Left ventricle myocardium inferior (tissue), 1 donor: Measurements from ENCODE around the gene EFEMP2. TPM values are rescaled to one million over a fixed set of nuclear protein-coding genes. Genes with fewer than 3 reads are reported as not detected.
A peak's percentile ranks its signal among the peaks of the same experiment; 100 is the strongest.

Experiments
- DNase-seq: peaks from one replicate; pipeline ENCODE4 v3.0.0-alpha.2; 2020
- H3K27ac ChIP-seq: fragments of 200-600 bp; replicated peaks from 2 replicates; pipeline ENCODE4 v1.8.0; 2021
- H3K27me3 ChIP-seq: fragments of 200-600 bp; 2 replicates; pipeline ENCODE4 v1.8.0; 2021; ENCODE audit warnings: low read depth
- H3K36me3 ChIP-seq: fragments of 200-600 bp; 2 replicates; pipeline ENCODE4 v1.8.0; 2021
- H3K4me1 ChIP-seq: fragments of 200-600 bp; 2 replicates; pipeline ENCODE4 v1.8.0; 2021
- H3K4me3 ChIP-seq: fragments of 200-600 bp; 2 replicates; pipeline ENCODE4 v1.8.0; 2021; ENCODE audit warnings: mild to moderate bottlenecking, moderate library complexity
- H3K9me3 ChIP-seq: fragments of 200-600 bp; replicated peaks from 2 replicates; pipeline ENCODE4 v1.8.0; 2021
- CTCF ChIP-seq: fragments of 200-600 bp; IDR thresholded peaks from 2 replicates; pipeline ENCODE4 v1.8.0; 2021; ENCODE audit warnings: antibody characterized with exemption, mild to moderate bottlenecking, borderline replicate concordance
- intact Hi-C: fragments of 100-400 bp; cut with micrococcal nuclease; formaldehyde crosslinking; loops from one replicate; pipeline ENCODE4 v1.11.0; 2022
- total RNA-seq: library from RNA; stranded (reverse); fragmentation: NEBNext Ultra II Directional; extraction: Animal tissue kit (Norgen Biotek cat#: 25700); gene quantifications from one replicate; pipeline ENCODE4 v1.2.1, GENCODE V29; 2021
- donor health status: DM: no; HTN: yes; CAD: no; lungs with severe emphysema.

Gene EFEMP2
- total RNA-seq, 1 donor from 2014 or later, result 85.1 TPM

DNA sequence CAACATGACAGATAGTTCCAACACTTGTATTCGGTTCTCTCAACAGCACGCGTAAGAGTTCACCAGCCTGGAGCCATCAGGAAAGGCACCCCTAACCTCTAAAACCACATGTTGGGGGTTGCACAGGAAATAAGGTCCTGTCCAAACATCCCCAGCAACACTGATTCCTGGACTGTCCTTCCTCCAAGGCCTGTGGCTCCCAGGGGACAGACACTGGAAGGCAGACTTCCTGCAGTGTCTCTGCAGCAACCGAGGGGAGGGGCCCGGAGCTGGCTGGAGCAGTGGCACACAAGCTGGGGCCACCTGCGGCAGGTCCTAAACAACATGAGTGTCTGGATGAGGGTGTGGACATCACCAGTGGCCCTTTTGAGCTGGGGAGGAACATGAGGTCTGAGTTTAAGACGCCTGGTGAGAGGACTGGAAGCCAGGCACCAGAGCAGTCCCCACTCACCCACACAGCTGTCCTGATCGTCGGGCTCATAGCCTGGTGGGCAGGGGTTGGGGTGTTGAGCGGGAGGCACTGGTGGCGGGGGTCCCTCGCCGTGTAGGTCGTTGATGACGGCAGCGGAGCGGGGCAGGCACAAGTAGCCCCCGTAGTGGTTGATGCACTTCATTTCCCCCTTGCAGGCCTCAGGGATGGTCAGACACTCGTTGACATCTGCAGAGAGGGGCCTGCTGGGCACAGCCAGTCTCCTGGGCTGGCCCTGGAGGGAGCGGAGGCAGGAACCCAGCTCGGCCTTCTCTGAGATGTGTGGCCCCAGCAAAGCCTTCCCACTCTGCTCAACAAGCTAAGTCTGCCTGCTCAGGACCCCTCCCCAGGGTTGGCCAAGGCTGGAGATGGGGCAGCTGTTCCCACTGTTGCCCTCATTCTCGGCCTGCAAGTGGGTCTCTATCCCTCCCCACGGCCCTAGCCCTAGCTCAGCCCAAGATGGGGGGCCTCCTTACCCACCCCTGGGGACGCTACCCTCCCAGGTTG lies 1.6 kb downstream of the EFEMP2 start:
- peaks cover 54% of the 10 kb centered on the region for H3K4me1 ChIP-seq
- TF ChIP-seq CTCF, result no peak
- no peaks in the 10 kb centered on the region for H3K27me3 ChIP-seq
- H3K4me3 ChIP-seq, result peak overlapping the region; percentile 76
- H3K9me3 ChIP-seq, result no peaks in the 10 kb centered on the region
- DNase-seq, result peak; percentile 72
- peaks cover 34% of the 10 kb centered on the region for H3K36me3 ChIP-seq
- intact Hi-C loops, result no loop called here
- peak overlapping the region; percentile 98 for H3K27ac ChIP-seq

DNA sequence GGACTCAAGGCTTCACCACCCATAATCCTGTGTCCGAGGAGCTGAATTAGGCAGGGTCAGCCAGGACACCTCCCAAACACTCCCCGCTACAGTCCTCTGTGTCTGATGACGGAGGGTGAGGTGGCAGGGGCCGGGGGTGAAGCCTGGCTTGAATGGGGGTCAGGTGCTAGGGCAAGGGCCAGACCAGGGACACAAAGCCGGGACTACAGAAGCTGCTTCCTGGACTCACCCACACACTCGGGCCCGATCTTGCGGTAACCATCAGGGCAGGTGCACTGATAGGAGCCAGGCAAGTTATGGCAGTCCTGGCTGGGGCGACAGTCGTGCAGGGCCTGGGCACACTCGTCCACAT lies 2.3 kb downstream of the EFEMP2 start:
- peaks cover 41% of the 10 kb centered on the region for H3K36me3 ChIP-seq
- H3K27ac ChIP-seq, result peak overlapping the region; percentile 98
- DNase-seq, result peak; percentile 12
- TF ChIP-seq CTCF, result no peak
- H3K4me1 ChIP-seq, result peaks cover 54% of the 10 kb centered on the region
- peak overlapping the region; percentile 76 for H3K4me3 ChIP-seq
- intact Hi-C loops, result no loop called here
- no peaks in the 10 kb centered on the region for H3K27me3 ChIP-seq
- no peaks in the 10 kb centered on the region for H3K9me3 ChIP-seq

GRCh38 chr11:65869643-65870306 lies 2.8 kb downstream of the EFEMP2 start:
- peaks cover 54% of the 10 kb centered on the region for H3K4me1 ChIP-seq

GRCh38 chr11:65868907-65869306 lies 3.7 kb downstream of the EFEMP2 start:
- intact Hi-C loops, result no loop called here
- Histone ChIP-seq H3K9me3 (no peaks in the 10 kb centered on the region), H3K27me3 (no peaks in the 10 kb centered on the region), H3K4me1 (peaks cover 55% of the 10 kb centered on the region), H3K4me3 (no peak overlapping the region), H3K27ac (no peak overlapping the region), H3K36me3 (peaks cover 55% of the 10 kb centered on the region)
- DNase-seq, result no peak
- no peak for TF ChIP-seq CTCF

More at GRCh38 chr11:65869643-65870306, 2.8 kb downstream of the EFEMP2 start:
- no peaks in the 10 kb centered on the region for H3K9me3 ChIP-seq
- no peak overlapping the region for H3K4me3 ChIP-seq
- peak overlapping the region; percentile 98 for H3K27ac ChIP-seq
- TF ChIP-seq CTCF, result no peak
- peaks cover 46% of the 10 kb centered on the region for H3K36me3 ChIP-seq
- DNase-seq, result peak; percentile 15
- H3K27me3 ChIP-seq, result no peaks in the 10 kb centered on the region
- intact Hi-C loops, result no loop called here

- peaks cover 62% of the 10 kb centered on the region for H3K36me3 ChIP-seq
- H3K9me3 ChIP-seq, result no peaks in the 10 kb centered on the region
- intact Hi-C loops, result no loop called here
- no peak for TF ChIP-seq CTCF
- DNase-seq, result peak; percentile 18
- peaks cover 56% of the 10 kb centered on the region for H3K4me1 ChIP-seq
- H3K4me3 ChIP-seq, result no peak overlapping the region
- H3K27me3 ChIP-seq, result no peaks in the 10 kb centered on the region
- no peak overlapping the region for H3K27ac ChIP-seq
Measured at GRCh38 chr11:65868076-65868667, 4.4 kb downstream of the EFEMP2 start.
